Fibroblast of lung (primary cell): ENCODE data around the gene AP3S2. TPM values are rescaled to one million over a fixed set of nuclear protein-coding genes. Genes with fewer than 3 reads are reported as not detected.

Experiments
- DNase-seq, 2 donors: peaks; one replicate each; pipeline versions ENCODE4 v3.0.0 to v3.0.0-alpha.2; 2010; ENCODE audit warnings: low read depth in 2 of 2
- H2AFZ ChIP-seq: 2 replicates; pipeline ENCODE4 v1.5.1; 2012; ENCODE audit warnings: low read length, control low read depth, inconsistent platforms
- H3K27ac ChIP-seq: 2 replicates; pipeline ENCODE4 v1.5.1; 2011; ENCODE audit warnings: low read length, control low read depth; ENCODE audit not compliant: insufficient read depth
- H3K27me3 ChIP-seq: 2 replicates; pipeline ENCODE4 v1.5.1; 2011; ENCODE audit warnings: mild to moderate bottlenecking, low read length; ENCODE audit not compliant: control insufficient read depth, insufficient read depth
- H3K36me3 ChIP-seq: 2 replicates; pipeline ENCODE4 v1.5.1; 2011; ENCODE audit warnings: low read length; ENCODE audit not compliant: control insufficient read depth, insufficient read depth
- H3K4me1 ChIP-seq: 2 replicates; pipeline ENCODE4 v1.5.1; 2011; ENCODE audit warnings: low read length; ENCODE audit not compliant: control insufficient read depth, insufficient read depth; ENCODE audit errors: extremely low read depth
- H3K4me2 ChIP-seq: 2 replicates; pipeline ENCODE4 v1.5.1; 2011; ENCODE audit warnings: low read length, control low read depth; ENCODE audit not compliant: insufficient read depth; ENCODE audit errors: extremely low read depth
- H3K4me3 ChIP-seq, 4 experiments: fragments of 200-600 bp in 1 of 4; sonication (generic) in 1 of 4; replicated peaks in 1 of 4; 2 replicates each; pipeline ENCODE4 v1.5.1; 2011 to 2016; ENCODE audit warnings: low read length in 4 of 4, low read depth in 3 of 4, mild to moderate bottlenecking in 3 of 4, control low read depth in 2 of 4, inconsistent platforms in 1 of 4, mixed read lengths in 1 of 4; ENCODE audit not compliant: insufficient read depth in 1 of 4; ENCODE audit errors: control extremely low read depth in 1 of 4
- H3K79me2 ChIP-seq: 2 replicates; pipeline ENCODE4 v1.5.1; 2012; ENCODE audit warnings: mild to moderate bottlenecking, low read length, inconsistent platforms; ENCODE audit not compliant: control insufficient read depth, insufficient read depth
- H3K9ac ChIP-seq: 2 replicates; pipeline ENCODE4 v1.5.1; 2011; ENCODE audit warnings: mild to moderate bottlenecking, low read length, control low read depth; ENCODE audit not compliant: insufficient read depth
- H3K9me3 ChIP-seq: 2 replicates; pipeline ENCODE4 v1.5.1; 2012; ENCODE audit warnings: low read depth, low read length; ENCODE audit not compliant: control insufficient read depth, insufficient read depth
- H4K20me1 ChIP-seq: 2 replicates; pipeline ENCODE4 v1.5.1; 2011; ENCODE audit warnings: low read length; ENCODE audit not compliant: control insufficient read depth, insufficient read depth; ENCODE audit errors: extremely low read depth
- CTCF ChIP-seq, 2 donors: IDR thresholded peaks in 1 of 2; conservative IDR thresholded peaks in 1 of 2; 1 replicate in 1 of 2; 2 replicates in 1 of 2; pipeline ENCODE4 v1.5.1; 2011 to 2012; ENCODE audit warnings: low read length in 2 of 2, control low read depth in 1 of 2, inconsistent platforms in 1 of 2, low read depth in 1 of 2, mild to moderate bottlenecking in 1 of 2
- EZH2 ChIP-seq: IDR thresholded peaks from 2 replicates; pipeline ENCODE4 v1.5.1; 2012; ENCODE audit warnings: low read length, control low read depth, mild to moderate bottlenecking; ENCODE audit errors: missing control alignments
- polyA plus RNA-seq, 2 donors: library from polyadenylated mRNA; depleted of rRNA in 1 of 2; stranded (reverse) in 1 of 2; unstranded in 1 of 2; fragments of >200 nt; gene quantifications; 2 replicates each; pipeline ENCODE4 v1.2.1, GENCODE V29; 2011 to 2012; ENCODE audit warnings: missing spikeins in 1 of 2
- total RNA-seq: library from RNA; depleted of rRNA; stranded (reverse); fragments of >200 nt; gene quantifications from 2 replicates; pipeline ENCODE4 v1.2.1, GENCODE V29; 2014

AP3S2 gene
- total and polyA plus RNA-seq, 2 donors (not counting 1 experiment from before 2014, with no cell fraction given) = 54.4 to 69.5 TPM

DNA sequence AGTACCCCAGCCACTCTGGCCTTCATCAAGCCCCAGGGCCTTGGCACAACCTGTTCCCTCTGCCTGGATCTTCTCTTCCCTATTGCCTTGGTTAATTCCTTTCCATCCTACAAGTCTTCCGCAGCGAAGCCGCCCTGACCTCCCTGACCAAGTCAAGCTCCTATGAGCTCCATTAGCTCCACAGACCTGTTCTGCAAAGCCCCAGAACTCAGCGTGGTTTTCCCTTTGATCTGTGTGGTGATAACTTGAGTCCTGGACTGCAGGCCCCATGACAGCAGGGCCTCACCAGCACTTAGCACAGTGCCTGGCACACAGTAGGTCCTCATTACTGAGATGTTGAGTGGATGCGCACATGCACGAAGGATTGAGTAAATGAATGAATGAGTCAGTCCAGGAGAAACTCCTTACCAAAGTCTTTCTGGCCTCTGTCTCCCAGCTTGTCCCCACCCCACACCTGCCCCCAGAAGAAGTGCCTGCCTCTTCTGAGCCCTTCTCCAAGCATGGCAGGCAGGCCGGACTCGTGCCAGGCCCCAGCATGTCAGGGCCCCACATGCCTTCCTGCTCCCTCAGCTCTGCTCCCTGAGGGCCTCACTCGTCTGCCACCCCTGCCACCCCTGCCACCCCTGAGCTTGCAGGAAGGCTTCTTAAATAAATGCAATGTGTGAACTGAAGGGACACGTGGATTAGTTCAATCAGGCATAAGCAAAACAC lies 85.5 kb downstream of the AP3S2 start:
- peaks cover 33% of the 10 kb centered on the region for H3K36me3 ChIP-seq
- no peaks in the 10 kb centered on the region for H3K27me3 ChIP-seq
- peaks cover 51% of the 10 kb centered on the region for H3K79me2 ChIP-seq
- H3K9me3 ChIP-seq = no peaks in the 10 kb centered on the region
- no peak overlapping the region for H3K27ac ChIP-seq
- no peak for TF ChIP-seq EZH2
- TF ChIP-seq CTCF (conservative IDR thresholded peaks at IDR 0.05 in 1 of 2, IDR thresholded peaks at IDR 0.05 in 1 of 2; ENCODE audit: low read depth in 1 of 2, low read length in 2 of 2) = no peak
- H3K4me1 ChIP-seq = peaks cover 9% of the 10 kb centered on the region
- no peak overlapping the region for H2AFZ ChIP-seq
- H3K9ac ChIP-seq = no peak overlapping the region
- no peak overlapping the region for H3K4me2 ChIP-seq
- no peaks in the 10 kb centered on the region for H4K20me1 ChIP-seq
- H3K4me3 ChIP-seq = no peak overlapping the region
- DNase-seq = no peak

DNA sequence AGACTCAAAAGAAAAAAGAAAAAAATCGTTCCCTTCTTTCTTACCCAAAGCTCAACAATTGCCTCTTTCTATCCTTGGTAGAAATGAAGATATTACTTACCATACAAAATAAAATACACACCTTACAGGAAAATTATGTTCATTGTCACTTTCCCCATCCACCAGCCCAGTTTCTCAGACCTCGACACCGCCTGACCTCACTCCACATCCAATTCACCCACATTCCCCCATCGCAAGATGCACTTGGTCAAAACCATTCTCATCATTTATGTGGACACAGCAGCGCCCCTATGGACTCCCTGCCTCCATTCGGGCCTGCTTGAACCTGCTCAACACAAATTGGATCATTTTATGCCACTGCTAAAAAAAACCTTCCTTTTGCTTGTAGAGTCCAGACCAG lies 86.1 kb downstream of the AP3S2 start:
- Histone ChIP-seq H3K27ac (no peak overlapping the region), H2AFZ (no peak overlapping the region)

More for the DNA sequence above, 86.1 kb downstream of the AP3S2 start:
- Histone ChIP-seq H3K4me1 (peaks cover 8% of the 10 kb centered on the region), H3K27me3 (no peaks in the 10 kb centered on the region), H3K36me3 (peaks cover 38% of the 10 kb centered on the region), H3K4me2 (no peak overlapping the region), H3K79me2 (peaks cover 44% of the 10 kb centered on the region), H3K4me3 (no peak overlapping the region), H3K9ac (no peak overlapping the region), H4K20me1 (no peaks in the 10 kb centered on the region), H3K9me3 (no peaks in the 10 kb centered on the region)
- TF ChIP-seq CTCF (conservative IDR thresholded peaks at IDR 0.05 in 1 of 2, IDR thresholded peaks at IDR 0.05 in 1 of 2; ENCODE audit: low read depth in 1 of 2, low read length in 2 of 2) (no peak), EZH2 (no peak)
- no peak for DNase-seq
